ENCODE measurements around the gene DNAJC30.

DNA sequence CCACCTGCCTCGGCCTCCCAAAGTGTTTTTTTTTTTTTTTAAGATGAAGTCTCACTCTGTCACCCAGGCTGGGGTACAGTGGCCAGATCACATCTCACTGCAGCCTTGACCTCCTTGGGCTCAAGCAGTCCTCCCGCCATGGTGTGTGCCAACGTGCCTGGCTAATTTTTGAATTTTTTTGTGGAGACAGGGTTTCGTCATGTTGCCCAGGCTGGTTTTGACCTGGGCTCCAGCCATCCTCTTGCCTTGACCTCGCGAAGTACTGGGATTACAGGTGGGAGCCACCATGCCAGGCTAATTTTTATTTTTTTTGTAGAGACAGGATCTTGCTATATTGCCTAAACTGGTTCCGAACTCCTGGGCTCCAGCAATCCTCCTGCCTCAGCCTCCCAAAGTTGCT is 49.9 kb downstream of the DNAJC30 start:
- TF ChIP-seq SUZ12 (IDR thresholded peaks at IDR 0.05; ENCODE audit: extremely low read depth, insufficient read depth, insufficient read length) = no peak
- TF ChIP-seq ZNF274 (IDR thresholded peaks at IDR 0.05; ENCODE audit: low read depth, low read length) = no peak

All from NT2/D1 (cell line).